NCI-H2196 treated with DMSO at 0.1 percent for 48 hours (cell line): ENCODE data around the gene JADE1.

Source experiments
- DNase-seq: peaks from one replicate; lab custom pipeline; 2025; ENCODE audit not compliant: unreplicated experiment; lab: John Stamatoyannopoulos, UW

JADE1 gene

GRCh38 chr4:128810331-128810870, 901 bp downstream of the JADE1 start:
- peak; percentile 11 for DNase-seq

DNA sequence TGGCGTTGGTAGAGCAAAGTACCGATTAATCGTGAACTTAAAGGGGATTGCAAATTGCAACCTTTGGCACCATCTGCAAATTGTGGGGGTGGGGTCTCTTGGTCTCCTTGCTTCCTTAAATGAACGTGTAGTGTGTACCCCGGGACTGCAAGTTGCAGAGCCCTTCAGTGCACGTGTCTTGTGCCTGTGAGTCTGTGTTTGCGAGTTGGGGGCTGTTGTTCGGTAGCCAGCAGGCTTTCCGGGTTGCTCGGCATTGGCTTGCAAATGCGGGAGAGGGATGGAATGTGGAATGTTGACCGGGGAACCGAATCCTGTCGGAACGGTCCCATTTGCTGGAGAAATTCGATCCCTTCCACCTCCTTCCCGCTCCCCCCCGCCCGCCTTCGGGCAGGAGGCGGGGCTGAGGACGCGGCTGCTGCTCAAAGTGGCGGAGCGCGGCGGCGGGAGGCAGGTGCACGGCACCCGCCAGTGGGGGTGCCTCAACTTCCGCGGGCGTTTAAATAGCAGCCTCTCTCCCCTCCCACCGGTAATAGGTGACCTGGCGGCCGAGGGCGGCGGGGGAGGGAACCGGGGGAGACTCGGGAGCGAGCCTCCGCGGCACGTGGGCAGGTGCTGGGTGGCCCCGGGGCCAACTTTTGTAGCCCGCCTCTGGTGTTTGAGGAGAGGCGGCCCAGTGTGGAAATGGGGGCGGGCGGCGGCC, 1.5 kb downstream of the JADE1 start:
- peak; percentile 58 for DNase-seq

- DNase-seq: peak; percentile 77
These were observed 2.3 kb downstream of the JADE1 start for GRCh38 chr4:128811571-128812441.

- no peak for DNase-seq
These were observed 3.1 kb downstream of the JADE1 start for GRCh38 chr4:128812442-128813235.

DNA sequence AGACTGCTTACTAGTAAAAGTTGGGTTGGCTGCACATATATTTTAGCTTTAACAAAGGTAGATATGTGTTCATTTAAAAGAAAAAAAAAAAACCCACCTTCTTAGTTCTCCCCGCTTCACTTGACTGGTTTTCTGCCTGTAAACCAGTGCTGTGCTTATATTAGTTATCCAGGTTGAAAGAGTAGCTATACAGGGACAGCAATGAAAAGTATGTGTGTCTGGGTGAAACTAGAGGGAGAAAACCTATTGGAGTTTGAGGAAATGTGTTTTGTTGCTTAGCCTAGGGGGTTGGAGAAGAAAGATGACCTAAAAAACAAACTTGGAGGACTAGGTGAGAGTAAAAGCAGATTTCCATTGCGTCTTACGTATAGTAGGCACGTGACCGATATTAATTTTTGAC, 4.5 kb downstream of the JADE1 start:
- no peak for DNase-seq

GRCh38 chr4:128818442-128818841, 8.9 kb downstream of the JADE1 start:
- DNase-seq: no peak

DNA sequence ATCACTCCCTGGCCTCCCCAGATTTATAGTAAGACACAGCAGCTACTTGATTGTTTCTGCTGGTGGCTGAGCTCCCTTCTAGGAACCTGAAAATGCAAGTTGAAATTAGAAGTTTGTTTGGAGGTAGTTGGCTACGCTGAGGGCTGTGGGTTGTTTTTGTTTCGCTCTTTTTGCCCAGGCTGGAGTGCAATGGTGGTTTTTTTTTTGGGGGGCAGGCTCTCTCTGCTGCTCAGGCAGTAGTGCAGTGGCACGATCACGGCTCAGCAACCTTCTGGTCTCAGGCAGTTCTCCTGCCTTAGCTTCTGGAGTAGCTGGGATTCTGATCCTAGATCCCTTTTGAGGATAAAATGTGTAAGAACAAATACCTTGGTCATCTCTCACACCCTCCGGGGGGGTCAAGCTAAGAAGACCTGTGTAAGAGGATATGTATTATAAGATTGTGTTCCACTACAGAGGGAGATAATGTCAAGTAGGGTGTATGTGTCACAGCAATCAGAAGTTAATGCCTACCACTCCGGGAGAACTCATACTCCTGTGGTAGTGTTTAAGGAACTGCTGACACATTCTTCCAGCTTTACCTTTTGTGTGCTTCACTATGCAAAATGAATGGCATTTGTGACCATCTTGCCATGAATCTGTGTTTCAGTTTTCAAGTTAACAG, 9.7 kb downstream of the JADE1 start:
- DNase-seq: no peak

DNA sequence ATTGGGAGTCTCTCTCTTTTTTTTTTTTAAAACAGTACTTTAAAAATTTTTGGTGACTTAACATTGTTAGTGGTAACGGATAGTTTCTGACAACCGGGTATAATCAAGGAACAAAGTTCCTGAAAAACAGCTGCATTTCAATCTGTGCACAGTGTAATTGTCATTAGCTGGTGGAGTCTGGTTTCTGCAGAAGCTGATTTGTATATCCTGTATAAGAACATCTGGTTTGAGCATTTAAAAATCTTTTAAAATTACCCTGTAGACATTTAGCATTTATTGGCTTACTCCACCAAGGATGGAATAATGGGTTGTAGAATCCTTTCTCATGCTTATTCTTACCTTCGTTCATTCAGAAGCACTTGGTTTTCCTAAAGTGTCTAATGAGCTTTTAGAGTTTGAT, 11.2 kb downstream of the JADE1 start:
- DNase-seq: no peak

DNA sequence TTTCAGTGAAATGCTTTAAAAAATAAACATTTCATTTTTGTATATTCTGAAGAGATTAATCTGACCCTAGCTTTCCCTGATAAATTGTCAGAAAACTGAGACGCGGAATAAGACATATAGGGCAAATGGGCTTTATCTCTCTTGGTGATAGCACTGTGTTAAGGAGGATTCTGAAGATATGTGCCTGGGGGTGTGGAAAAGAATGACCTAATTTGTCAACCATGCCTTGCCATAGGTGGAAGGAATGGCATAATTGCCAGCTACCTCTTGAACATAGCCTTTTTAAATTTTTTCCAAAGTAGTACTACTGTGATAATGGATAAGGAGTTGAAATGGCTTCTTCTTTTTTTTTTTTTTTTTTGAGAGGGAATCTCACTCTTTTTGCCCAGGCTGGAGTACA, 11.7 kb downstream of the JADE1 start:
- no peak for DNase-seq

- no peak for DNase-seq
These were observed 13.6 kb downstream of the JADE1 start for GRCh38 chr4:128823025-128823661.

- no peak for DNase-seq
These were observed 15.7 kb downstream of the JADE1 start for GRCh38 chr4:128825226-128825625.

- DNase-seq: no peak
These were observed 17.8 kb downstream of the JADE1 start for GRCh38 chr4:128827296-128827695.

- no peak for DNase-seq
These were observed 21.5 kb downstream of the JADE1 start for GRCh38 chr4:128830906-128831503.

GRCh38 chr4:128831531-128832242, 22.2 kb downstream of the JADE1 start:
- peak; percentile 8 for DNase-seq

- DNase-seq: no peak
These were observed 22.7 kb downstream of the JADE1 start for GRCh38 chr4:128832243-128832625.

DNA sequence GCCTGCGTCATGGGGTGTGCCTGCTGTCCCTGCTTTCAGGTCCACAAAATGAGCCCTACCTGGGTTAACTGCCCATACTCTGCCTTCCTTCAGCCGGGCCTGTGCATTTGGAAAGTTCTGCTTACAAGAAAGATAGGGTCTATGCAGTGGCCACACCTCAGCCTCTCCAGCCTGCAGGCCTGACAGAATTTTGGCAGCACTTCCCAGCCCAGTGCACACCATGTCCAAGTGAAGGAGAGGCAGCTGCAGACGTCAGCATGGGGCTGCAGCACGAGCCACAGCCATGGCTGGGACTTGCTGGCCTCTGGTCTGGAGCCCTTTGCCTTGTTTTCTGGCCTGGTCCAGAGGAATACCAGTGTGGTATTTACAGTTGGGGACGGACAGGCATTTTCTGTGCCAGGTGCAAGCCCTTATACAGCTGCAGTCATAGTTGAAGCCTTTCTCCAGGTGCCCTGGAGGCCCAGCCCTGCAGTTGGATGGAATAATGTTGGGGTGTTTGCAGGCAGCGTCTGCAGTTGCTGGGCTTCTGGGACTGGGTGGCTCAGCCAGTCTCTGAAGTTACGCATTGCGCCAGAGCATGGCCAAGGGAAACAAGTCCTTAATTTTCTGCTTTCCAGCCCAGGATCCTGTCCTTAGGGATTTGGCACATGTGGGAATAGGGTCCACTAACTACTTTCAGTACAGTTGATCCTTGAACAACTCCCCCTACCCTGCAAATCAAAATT, 26.2 kb downstream of the JADE1 start:
- DNase-seq: no peak

DNA sequence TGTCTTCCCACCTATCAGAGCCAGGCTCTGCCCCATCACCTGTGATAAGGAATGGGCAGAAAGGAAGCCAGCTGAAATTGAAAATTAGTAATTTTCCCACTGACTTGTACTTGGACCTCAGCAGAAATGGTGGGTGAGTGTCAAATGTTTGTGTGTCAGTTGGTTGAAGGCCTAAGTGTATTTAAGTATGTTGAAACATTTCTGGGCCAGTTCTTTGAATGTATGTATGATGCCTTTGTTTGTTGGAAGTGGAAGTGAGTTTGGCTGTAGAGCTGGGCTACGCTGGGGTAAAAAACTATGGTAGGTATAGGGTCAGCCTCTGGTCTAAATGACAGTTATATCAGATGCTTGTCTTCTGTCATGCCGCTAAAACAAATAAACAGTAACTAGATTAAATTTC, 27.7 kb downstream of the JADE1 start:
- DNase-seq: no peak

DNA sequence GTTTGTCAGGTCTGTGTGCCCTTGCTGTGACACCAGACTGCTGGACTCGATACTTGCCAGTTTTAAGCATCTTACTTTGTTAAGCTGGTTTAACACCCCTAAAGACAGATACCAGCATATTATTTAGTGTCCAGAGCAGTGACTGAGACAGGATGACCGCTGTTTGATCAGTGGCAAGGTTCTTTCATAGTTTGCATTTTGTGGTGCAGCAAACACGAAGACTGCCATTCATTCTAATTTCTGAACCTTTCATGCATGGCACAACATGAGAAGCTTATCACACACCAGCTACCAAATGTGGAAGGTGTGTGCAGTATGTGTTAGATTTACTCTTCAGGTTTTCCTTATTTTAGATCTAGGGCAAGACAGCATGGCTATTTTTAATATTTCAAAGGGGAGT, 28.2 kb downstream of the JADE1 start:
- DNase-seq: no peak
